Measurements from ENCODE around the gene CDAN1. TPM values are rescaled to one million over a fixed set of nuclear protein-coding genes. Genes with fewer than 3 reads are reported as not detected.

The CDAN1 gene
- total RNA-seq, 1 donor from 2014 or later: 15.6 TPM

- ChIA-PET POLR2A (no interaction called here), CTCF (no interaction called here)
- TF ChIP-seq CTCF (IDR thresholded peaks at IDR 0.05): no peak
- no peaks in the 10 kb centered on the region for H3K4me1 Mint-ChIP-seq
- H3K9me3 Mint-ChIP-seq: no peaks in the 10 kb centered on the region
- peaks cover 2% of the 10 kb centered on the region for H3K36me3 Mint-ChIP-seq (ENCODE audit: low read depth)
- H3K4me3 Mint-ChIP-seq: no peak overlapping the region
- ATAC-seq (ENCODE audit: low read depth) (no peak), DNase-seq (no peak)
- no peak overlapping the region for H3K27ac Mint-ChIP-seq
- H3K27me3 Mint-ChIP-seq: no peaks in the 10 kb centered on the region
- intact Hi-C loops (cut with micrococcal nuclease): no loop called here
Observed at GRCh38 chr15:42693496-42693895, 43.4 kb downstream of the CDAN1 start.

- CTCF ChIA-PET: no interaction called here
- intact Hi-C loops (cut with micrococcal nuclease): no loop called here
- Mint-ChIP-seq H3K4me3 (no peak overlapping the region), H3K27ac (no peak overlapping the region), H3K9me3 (no peaks in the 10 kb centered on the region), H3K36me3 (ENCODE audit: low read depth) (peaks cover 2% of the 10 kb centered on the region), H3K27me3 (no peaks in the 10 kb centered on the region), H3K4me1 (no peaks in the 10 kb centered on the region)
- ATAC-seq (ENCODE audit: low read depth) (no peak), DNase-seq (no peak)
- POLR2A ChIA-PET: no interaction called here
- TF ChIP-seq CTCF (IDR thresholded peaks at IDR 0.05): no peak
Observed at GRCh38 chr15:42692997-42693396, 43.9 kb downstream of the CDAN1 start.

- POLR2A ChIA-PET: no interaction called here
Observed at GRCh38 chr15:42692536-42692935, 44.4 kb downstream of the CDAN1 start.

GRCh38 chr15:42691770-42692169 is 45.2 kb downstream of the CDAN1 start:
- no peak for TF ChIP-seq CTCF (IDR thresholded peaks at IDR 0.05)
- ATAC-seq (ENCODE audit: low read depth) (no peak), DNase-seq (no peak)
- intact Hi-C loops (cut with micrococcal nuclease): no loop called here
- CTCF ChIA-PET: no interaction called here
- Mint-ChIP-seq H3K4me1 (no peaks in the 10 kb centered on the region), H3K9me3 (no peaks in the 10 kb centered on the region), H3K27me3 (no peaks in the 10 kb centered on the region), H3K27ac (no peak overlapping the region), H3K36me3 (ENCODE audit: low read depth) (no peaks in the 10 kb centered on the region), H3K4me3 (no peak overlapping the region)
- POLR2A ChIA-PET: no interaction called here

More at GRCh38 chr15:42692536-42692935, 44.4 kb downstream of the CDAN1 start:
- TF ChIP-seq CTCF (IDR thresholded peaks at IDR 0.05): no peak
- DNase-seq: no peak
- Mint-ChIP-seq H3K27me3 (no peaks in the 10 kb centered on the region), H3K9me3 (no peaks in the 10 kb centered on the region), H3K27ac (no peak overlapping the region), H3K36me3 (ENCODE audit: low read depth) (no peaks in the 10 kb centered on the region), H3K4me3 (no peak overlapping the region), H3K4me1 (no peaks in the 10 kb centered on the region)
- intact Hi-C loops (cut with micrococcal nuclease): no loop called here
- CTCF ChIA-PET: no interaction called here
- ATAC-seq (ENCODE audit: low read depth): no peak

GRCh38 chr15:42691308-42691707 is 45.6 kb downstream of the CDAN1 start:
- CTCF ChIA-PET: no interaction called here
- no peaks in the 10 kb centered on the region for H3K4me1 Mint-ChIP-seq
- ATAC-seq (ENCODE audit: low read depth) (no peak), DNase-seq (no peak)
- H3K9me3 Mint-ChIP-seq: no peaks in the 10 kb centered on the region
- no peaks in the 10 kb centered on the region for H3K27me3 Mint-ChIP-seq
- TF ChIP-seq CTCF (IDR thresholded peaks at IDR 0.05): no peak
- intact Hi-C loops (cut with micrococcal nuclease): no loop called here
- POLR2A ChIA-PET: no interaction called here
- H3K4me3 Mint-ChIP-seq: no peak overlapping the region
- no peaks in the 10 kb centered on the region for H3K36me3 Mint-ChIP-seq (ENCODE audit: low read depth)
- no peak overlapping the region for H3K27ac Mint-ChIP-seq
